Amygdala (tissue), 56 donors: Measurements from ENCODE around the gene KRT25.

ENCODE experiments used
- DNase-seq, 56 donors: peaks; one replicate each; lab custom pipeline; 2025; lab: John Stamatoyannopoulos, UW

The KRT25 gene, protein sequence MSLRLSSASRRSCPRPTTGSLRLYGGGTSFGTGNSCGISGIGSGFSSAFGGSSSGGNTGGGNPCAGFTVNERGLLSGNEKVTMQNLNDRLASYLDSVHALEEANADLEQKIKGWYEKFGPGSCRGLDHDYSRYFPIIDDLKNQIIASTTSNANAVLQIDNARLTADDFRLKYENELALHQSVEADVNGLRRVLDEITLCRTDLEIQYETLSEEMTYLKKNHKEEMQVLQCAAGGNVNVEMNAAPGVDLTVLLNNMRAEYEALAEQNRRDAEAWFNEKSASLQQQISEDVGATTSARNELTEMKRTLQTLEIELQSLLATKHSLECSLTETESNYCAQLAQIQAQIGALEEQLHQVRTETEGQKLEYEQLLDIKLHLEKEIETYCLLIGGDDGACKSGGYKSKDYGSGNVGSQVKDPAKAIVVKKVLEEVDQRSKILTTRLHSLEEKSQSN

DNA sequence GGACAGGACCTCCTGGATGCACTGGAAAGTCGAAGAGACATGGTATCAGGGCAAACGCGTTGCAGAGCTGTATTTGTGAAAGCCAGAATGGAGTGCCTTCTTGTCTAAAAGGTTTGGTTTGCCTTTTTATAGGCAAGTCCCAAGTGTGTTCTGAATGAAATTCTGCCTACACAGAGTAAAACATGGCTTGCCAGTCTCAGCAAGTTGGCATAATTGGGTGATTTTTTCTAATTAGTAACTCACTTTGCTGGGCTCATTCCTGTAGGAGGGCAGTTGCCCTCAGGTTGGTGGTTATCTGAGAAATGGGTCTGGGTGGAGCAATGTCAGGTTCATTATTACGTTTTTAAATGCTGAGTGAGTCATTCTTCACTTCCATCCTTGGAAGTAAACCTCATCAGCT lies at the start of gene KRT25:
Gene KRT25 (minus strand): TSS at position 101 of the 400 bp plus-strand sequence. CDS start 60 bp downstream, at position 41.
- no peak for DNase-seq

- DNase-seq = peak in 31 of 56 donors; percentile 0 to 59 (median 11)
These were observed 48.5 kb upstream of the KRT25 start for GRCh38 chr17:40803617-40804082.

GRCh38 chr17:40801157-40801556 lies 46.0 kb upstream of the KRT25 start:
- DNase-seq = no peak

GRCh38 chr17:40800381-40800780 lies 45.2 kb upstream of the KRT25 start:
- DNase-seq = no peak

- DNase-seq = no peak
These were observed 44.7 kb upstream of the KRT25 start, which contains the start of gene KRT28 for GRCh38 chr17:40799859-40800258. TSS of gene KRT28 (minus strand) at chr17:40799959. CDS start at chr17:40799893, 66 bp downstream.

- no peak for DNase-seq
These were observed 41.7 kb upstream of the KRT25 start for GRCh38 chr17:40796846-40797245.

- DNase-seq = no peak
These were observed 40.0 kb upstream of the KRT25 start for GRCh38 chr17:40795019-40795667.

DNA sequence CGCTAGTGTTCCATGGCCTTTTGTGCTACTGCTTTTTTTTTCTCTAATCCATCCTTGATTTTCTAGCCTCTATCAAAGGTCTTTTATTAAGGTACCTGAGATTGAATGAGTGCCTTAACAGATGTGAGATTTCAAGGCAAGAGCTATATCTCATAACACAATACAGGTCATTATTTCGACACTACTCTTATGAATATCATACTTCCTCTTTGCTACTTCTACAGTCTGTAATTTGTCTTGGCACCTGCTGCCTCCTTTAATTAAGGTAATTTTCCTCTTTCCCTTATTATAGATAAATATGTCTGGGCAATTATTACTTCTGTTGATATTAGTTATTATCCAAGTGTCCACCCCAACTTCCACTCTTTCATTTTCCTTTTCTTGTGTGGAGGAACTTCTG lies 39.3 kb upstream of the KRT25 start:
- DNase-seq = no peak

DNA sequence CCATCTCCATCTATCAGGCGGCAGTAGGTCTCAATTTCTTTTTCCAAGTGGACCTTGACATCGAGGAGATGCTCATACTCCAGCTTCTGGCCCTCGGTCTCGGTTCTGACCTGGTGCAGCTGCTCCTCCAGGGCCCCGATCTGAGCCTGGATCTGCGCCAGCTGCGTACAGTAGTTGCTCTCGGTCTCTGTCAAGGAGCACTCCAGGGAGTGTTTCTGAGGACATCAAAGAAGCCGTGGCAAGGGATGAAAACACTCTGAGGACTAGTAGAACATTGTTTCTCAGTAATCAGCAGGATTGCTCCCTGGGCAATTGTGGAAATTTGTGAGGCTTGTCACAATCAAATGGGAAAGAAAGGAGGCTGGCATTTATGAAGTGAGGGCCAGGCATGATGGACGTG lies 38.7 kb upstream of the KRT25 start:
- DNase-seq = no peak

- no peak for DNase-seq
These were observed 36.8 kb upstream of the KRT25 start for GRCh38 chr17:40791787-40792436.

GRCh38 chr17:40791111-40791510 lies 36.0 kb upstream of the KRT25 start:
- no peak for DNase-seq

DNA sequence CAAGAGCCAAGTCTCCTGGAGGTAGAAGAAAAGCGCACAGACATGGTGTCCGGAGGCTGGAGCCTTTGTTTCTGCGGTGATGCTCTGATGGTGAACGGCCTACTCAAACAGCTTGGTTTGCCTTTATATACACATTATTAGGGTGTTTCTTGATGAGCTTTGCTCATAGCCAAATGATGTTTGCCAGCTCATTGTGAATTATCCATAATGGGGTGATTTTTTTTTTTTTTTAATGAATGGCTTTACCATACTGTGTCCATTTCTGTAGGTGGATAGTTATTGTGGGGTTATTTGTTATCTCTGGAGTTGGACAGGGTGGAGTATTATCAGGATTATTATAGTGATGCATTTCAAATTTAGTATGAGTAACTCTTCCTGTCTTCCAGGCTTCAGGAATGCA lies 27.3 kb upstream of the KRT25 start, which contains the start of gene KRT27:
Gene KRT27 (minus strand): TSS at position 101 of the 400 bp plus-strand sequence. CDS start 57 bp downstream, at position 44.
- no peak for DNase-seq

DNA sequence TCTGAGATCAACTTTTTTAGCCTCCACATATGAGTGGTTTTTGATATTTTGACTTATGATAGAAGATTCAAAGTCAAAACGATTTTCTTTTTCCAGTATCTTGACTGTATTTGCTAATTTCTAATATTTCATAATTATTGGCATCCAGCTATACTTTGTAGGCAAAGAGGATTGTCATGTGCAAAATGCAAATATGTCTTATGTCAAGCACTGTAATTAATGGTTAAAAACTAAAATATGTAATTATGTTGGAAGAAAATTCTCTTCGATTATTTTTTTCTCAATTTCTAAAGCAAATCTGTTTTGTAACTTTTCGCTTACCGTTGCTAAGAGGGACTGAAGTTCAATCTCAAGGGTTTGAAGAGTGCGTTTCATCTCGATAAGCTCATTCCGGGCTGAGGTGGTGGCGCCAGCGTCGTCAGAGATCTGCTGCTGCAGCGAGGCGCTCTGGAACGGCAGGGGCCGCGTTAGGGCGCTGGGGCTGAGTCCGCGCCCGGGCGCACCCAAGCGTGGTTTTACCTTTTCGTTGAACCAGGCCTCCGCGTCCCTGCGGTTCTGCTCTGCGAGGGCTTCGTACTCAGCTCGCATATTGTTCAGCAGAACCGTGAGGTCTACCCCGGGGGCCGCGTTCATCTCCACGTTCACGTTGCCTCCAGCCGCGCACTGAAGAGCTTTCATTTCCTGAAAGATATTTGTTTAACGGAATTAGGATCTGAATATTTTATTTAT lies 24.2 kb upstream of the KRT25 start:
- no peak for DNase-seq

DNA sequence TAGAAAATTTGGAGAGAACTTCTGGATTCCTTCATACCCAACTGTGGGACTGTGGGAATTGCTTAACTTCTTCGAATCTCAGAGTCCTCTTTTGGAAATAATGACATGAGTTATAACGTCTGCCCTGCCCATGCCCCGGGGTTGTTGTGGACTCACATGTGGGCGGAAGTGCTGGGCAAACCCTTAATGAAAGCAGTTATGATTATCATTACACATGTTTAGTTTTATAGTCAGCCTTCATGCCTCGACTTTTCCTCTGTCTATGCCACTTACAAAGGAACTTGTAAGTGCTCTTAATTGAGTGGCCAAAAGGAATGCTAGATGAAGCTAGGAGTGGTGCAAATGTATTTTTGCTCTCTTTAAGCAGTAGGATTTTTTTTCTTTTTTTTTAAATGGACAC lies 23.3 kb upstream of the KRT25 start:
- no peak for DNase-seq

DNA sequence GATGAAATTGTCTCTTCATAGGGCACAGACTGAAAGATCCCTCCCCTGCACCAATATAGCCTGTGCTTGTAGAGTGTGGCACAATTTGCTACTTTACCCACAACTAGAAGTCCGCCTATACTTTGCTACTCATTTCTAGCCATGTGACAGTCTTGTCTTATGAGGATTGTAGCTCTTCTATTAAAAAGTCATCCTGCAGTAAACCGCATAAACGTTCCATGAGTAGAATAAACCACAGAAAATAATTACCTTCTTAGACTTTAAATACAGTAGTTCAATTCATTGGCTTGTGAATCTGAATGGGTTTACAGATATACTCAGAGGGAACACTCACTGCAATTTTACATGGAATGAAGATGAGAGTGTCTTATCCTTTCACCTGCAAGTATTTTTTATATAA lies 22.8 kb upstream of the KRT25 start:
- DNase-seq = no peak

- DNase-seq = no peak
These were observed 22.3 kb upstream of the KRT25 start for GRCh38 chr17:40777459-40777858.

DNA sequence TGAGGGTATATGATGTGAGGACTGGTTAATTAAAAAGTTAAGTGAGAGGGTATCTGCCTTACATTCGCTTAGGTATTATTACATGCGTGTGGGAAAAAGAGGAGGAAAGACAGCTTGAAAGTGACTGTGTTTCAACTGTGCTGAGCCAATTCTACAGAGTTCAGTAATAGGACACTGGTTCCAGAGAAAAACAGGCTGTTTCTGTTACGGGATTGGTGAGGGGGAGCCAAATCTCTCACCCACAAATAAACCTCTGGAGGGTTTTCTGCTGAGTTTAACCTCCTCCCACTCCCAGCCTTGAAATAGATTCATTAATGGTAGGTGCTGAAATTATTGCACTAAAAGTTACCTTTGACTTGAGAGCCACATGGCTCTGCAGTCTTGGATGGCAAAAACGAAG lies 20.8 kb upstream of the KRT25 start:
- no peak for DNase-seq

DNA sequence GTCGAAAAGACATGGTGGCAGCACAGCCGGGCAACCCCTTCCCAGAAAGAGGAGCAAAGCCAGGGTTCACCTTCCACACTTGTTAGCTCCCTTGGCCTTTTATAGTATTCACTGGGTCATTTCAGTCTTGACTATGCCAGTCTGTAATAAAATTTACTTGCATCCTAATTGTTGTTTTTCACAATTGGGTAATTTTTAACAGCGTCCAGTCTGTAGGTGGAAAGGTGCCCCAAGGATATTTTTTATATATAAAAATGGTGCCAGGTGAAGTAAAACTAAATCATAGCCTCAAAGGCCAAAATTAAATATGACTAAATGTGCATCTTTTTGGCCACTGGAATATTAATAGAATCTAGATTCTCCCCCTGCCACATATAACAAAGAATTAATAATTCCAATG lies 17.0 kb upstream of the KRT25 start, which contains the start of gene KRT26:
Gene KRT26 (minus strand): TSS at position 101 of the 400 bp plus-strand sequence. CDS start 88 bp downstream, at position 13.
- no peak for DNase-seq

DNA sequence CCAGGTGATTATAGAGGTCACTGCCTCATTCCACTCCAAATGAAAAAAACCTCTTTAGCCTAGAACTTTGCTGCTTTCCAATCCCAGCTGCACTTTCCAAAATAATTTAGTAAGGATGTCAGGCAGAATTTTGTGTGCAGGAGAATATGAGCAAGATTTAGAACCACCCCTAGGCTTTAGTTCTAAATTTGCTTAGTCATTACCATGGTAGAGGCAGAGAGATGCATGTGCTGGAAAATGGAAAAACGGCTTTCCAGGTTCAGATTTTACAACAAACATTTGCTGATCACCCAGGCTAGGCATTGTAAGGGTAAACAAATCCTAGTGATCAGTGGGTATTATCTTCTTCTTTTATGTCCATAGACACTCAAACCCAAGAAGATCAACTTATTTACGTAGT lies 10.5 kb upstream of the KRT25 start:
- no peak for DNase-seq

DNA sequence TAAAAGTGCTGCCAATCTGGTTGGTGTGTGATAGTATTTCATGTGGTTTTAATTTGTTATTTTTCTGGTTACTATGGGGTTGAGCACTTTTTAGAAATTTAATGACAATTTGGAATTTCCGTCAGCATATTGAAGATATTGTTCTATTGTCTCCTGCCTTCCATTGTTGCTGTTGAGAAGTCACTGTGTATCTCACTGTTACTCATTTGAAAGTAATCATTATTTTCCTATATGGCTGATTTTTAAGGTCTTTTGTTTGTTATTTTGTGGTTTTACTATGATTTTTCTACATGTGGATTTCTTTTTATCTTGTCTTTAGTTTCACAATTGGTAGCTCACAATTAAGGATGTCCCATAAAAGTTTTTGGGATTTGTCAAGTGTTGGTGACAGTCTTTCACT lies 8.6 kb upstream of the KRT25 start:
- DNase-seq = no peak
